Activated T-helper 1 cell treated with anti-CD3 and anti-CD28 coated beads, Interleukin-12 subunit alpha, Interleukin-12 subunit beta, Interleukin-2, Interleukin-4 antibody, amounts not matched to agents 30 ng/mL and 10 ng/mL and 1 ng/mL, durations not matched to agents 14 hours and 24 hours and 36 hours (primary cell): ENCODE measurements around the gene CBFA2T3. TPM values are rescaled to one million over a fixed set of nuclear protein-coding genes. Genes with fewer than 3 reads are reported as not detected.

ENCODE experiments used
- DNase-seq: peaks from one replicate; pipeline ENCODE4 v3.0.0; 2021; ENCODE audit warnings: low spot score
- H3K27ac Mint-ChIP-seq: one replicate; pipeline ENCODE4 v1.8.0; 2021; ENCODE audit warnings: mild to moderate bottlenecking, mixed read lengths
- H3K27me3 Mint-ChIP-seq: one replicate; pipeline ENCODE4 v1.8.0; 2022; ENCODE audit warnings: mild to moderate bottlenecking, moderate library complexity, mixed read lengths; ENCODE audit not compliant: insufficient read depth
- H3K36me3 Mint-ChIP-seq: one replicate; pipeline ENCODE4 v1.8.0; 2021; ENCODE audit warnings: low read depth, mixed read lengths
- H3K4me1 Mint-ChIP-seq: one replicate; pipeline ENCODE4 v1.8.0; 2021; ENCODE audit warnings: low read depth, mixed read lengths
- H3K4me3 Mint-ChIP-seq: one replicate; pipeline ENCODE4 v1.8.0; 2021; ENCODE audit warnings: mild to moderate bottlenecking, moderate library complexity, mixed read lengths
- H3K9me3 Mint-ChIP-seq: one replicate; pipeline ENCODE4 v1.8.0; 2021; ENCODE audit warnings: mixed read lengths
- intact Hi-C: fragments of 100-400 bp; cut with micrococcal nuclease; formaldehyde crosslinking; loops from one replicate; pipeline ENCODE4 v1.15.1; 2024
- total RNA-seq: library from RNA; stranded (reverse); gene quantifications from 2 replicates; pipeline ENCODE4 v1.2.3, GENCODE V29; 2022

Gene CBFA2T3
- total RNA-seq, 1 donor from 2014 or later = not detected

DNA sequence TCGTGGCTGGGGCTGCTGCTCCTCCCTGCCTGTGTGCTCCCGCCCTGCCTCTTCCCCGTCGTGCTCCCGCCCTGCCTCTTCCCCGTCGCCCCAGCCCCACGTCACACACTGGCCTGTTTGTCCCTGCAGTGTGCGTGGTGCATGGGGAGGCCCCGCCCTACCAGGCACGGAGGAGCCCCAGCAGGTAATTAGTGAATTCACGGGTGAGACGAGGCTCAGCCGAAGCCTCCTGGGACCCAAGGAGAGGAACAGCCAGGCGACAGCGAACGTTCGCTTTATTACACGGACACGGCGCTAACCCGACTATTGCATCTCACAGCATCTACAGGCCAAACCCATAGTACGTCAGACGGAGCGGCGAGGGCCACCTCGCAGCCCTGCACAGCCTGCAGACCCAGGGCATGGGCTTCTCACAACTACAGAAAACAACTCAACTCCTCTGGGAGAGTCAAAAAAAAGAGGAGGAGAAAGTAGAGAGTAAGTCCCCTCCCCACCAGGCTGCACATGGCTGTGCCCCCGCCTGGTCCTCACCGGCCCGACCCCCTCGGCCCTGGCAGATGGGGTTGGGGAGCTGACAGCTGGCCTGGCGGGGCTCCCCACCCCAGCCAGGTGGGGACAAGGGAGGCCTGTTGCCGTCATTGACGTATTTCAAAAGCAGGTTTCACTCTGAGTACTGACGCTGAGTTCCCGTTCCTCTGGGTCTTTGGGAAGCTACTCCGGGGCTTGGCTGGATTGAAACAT, 106.2 kb downstream of the CBFA2T3 start:
- no peak for DNase-seq
- peaks cover 7% of the 10 kb centered on the region for H3K27me3 Mint-ChIP-seq
- intact Hi-C loops = no loop called here
- H3K27ac Mint-ChIP-seq = no peak overlapping the region
- no peaks in the 10 kb centered on the region for H3K9me3 Mint-ChIP-seq
- no peaks in the 10 kb centered on the region for H3K36me3 Mint-ChIP-seq
- H3K4me3 Mint-ChIP-seq = no peak overlapping the region
- H3K4me1 Mint-ChIP-seq = no peaks in the 10 kb centered on the region

DNA sequence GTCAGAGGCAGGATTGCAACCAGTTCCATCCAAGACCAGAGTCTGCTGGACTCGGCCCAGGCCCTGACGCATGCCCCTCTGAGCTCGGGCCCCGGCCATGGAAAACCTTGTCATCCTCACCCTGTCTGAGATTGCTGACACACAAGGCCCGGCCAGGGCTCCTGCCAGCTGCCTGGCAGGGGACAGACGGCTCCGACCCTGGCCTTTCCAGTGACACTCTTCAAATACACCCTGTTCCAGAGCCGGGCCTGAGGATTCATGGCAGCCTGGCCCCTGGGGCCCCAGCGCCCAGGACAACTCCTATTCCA, 107.4 kb downstream of the CBFA2T3 start:
- H3K4me3 Mint-ChIP-seq = no peak overlapping the region
- no peak for DNase-seq
- intact Hi-C loops = no loop called here
- H3K36me3 Mint-ChIP-seq = no peaks in the 10 kb centered on the region
- H3K27me3 Mint-ChIP-seq = peaks cover 7% of the 10 kb centered on the region
- no peak overlapping the region for H3K27ac Mint-ChIP-seq
- H3K4me1 Mint-ChIP-seq = no peaks in the 10 kb centered on the region
- H3K9me3 Mint-ChIP-seq = no peaks in the 10 kb centered on the region

DNA sequence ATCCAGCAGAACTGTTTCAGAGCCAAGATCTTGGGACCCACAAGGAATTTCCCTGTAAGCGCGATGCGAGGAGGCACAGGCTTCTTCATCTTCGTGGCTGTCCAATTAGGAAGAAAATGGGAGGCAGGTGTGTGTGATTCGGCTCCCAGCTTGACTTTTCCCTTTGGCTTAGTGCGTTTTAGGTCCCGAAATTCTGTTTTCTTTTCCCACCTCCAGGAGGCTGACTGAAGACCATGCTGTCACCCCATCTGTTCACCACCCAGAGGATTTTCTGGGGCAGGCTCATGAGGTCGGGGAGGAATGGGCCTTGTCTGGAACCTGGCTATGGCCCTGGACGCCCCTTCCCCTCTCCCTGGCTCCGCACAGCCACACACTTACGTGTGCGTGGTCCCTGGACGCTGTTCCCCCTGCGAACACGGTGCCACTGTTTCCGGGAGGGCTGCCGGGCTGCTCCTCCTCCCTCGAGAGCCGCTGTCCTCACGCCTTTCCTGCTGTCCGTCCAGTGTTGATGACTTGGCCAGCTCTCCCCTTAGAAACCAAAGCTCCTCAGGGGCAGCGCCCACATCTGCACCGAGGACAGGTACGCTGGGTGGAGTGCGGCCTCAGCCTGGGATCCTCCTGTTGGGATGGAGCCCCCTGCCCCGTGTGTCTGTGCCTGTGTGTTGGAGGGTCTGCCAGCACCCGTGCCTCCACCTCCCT, 107.9 kb downstream of the CBFA2T3 start:
- Mint-ChIP-seq H3K4me1 (no peaks in the 10 kb centered on the region), H3K4me3 (no peak overlapping the region), H3K36me3 (no peaks in the 10 kb centered on the region), H3K27ac (no peak overlapping the region), H3K9me3 (no peaks in the 10 kb centered on the region), H3K27me3 (peaks cover 7% of the 10 kb centered on the region)
- intact Hi-C loops = no loop called here
- DNase-seq = no peak

DNA sequence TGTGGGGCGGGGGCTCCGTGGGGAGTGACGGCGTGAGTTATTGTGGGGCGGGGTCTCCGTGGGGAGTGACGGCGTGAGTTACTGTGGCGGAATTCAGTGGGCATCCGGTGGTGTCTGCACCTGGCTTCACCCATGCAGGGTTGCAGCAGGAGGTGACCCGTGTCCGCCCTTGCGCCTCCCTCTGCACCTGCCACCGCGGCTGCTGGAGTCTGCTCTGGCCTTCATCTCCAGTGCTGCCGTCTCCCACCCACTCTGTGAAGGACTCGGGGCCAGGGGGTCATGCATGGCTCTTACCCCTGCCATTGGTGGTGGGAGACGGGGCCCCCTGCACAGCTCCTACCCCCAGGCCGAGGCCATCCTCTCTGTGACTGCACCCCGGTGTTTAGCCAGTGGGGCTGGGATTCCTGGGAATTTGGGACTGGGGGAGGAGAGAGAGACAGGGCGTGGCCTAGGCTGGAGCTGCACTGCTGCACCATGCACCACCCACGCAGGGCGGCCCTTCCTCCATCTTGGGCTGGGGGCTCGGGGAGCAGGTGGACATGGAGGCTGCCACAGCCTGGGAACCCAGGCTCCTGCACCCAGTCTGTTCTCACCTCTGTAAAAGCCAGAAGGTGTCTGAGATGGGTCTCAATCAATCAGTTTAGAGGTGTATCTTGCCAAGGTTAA, 109.3 kb downstream of the CBFA2T3 start:
- H3K27me3 Mint-ChIP-seq = peaks cover 7% of the 10 kb centered on the region
- no peaks in the 10 kb centered on the region for H3K4me1 Mint-ChIP-seq
- no peaks in the 10 kb centered on the region for H3K36me3 Mint-ChIP-seq
- intact Hi-C loops = no loop called here
- H3K27ac Mint-ChIP-seq = no peak overlapping the region
- DNase-seq = no peak
- no peak overlapping the region for H3K4me3 Mint-ChIP-seq
- no peaks in the 10 kb centered on the region for H3K9me3 Mint-ChIP-seq

DNA sequence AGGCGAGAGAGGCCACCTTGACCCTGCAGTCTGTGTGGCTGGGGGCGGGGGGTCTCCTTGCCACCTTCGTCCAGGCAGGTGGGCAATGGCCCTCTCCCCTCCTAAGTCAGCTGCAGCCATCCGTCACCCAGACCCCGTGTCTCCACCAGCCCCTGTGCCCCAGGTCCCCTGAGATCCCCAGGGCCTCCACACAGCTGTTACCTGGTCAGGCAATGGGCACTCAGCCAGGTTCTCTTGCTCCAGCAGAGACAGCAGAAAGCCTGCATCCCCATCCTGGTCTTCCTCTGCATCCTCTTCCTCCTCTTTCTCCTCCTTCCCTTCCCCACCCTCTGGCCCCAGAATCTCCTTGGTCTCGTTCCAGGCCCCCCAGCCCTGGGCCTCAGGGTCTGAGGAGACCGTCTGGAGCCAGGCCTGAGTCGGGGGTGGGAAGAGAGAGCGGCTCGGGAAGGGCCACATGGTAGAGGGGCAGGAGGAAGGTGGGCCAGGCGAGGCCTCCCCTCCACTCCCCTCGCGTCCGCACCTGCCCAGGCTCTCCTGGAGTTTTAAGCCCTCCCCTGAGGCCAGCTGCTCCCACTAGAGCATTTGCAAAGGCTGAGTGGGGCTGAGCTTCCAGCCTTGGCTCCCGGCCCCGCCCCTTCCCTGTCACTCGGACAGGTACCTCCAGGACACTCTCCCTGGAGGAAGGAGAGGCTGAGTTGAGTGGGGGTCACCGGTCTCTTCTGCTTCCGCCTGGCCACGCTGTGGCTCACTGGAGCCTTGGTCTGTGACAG, 110.7 kb downstream of the CBFA2T3 start, which contains the start of gene PABPN1L:
Gene PABPN1L (minus strand): TSS at position 510 of the 770 bp plus-strand sequence. CDS start 54 bp downstream, at position 456.
- intact Hi-C loops = no loop called here
- Mint-ChIP-seq H3K27ac (no peak within 1 kb of the TSS), H3K9me3 (no peaks in the 10 kb centered on the region), H3K4me3 (no peak within 1 kb of the TSS), H3K27me3 (peaks cover 7% of the 10 kb centered on the region), H3K4me1 (no peaks in the 10 kb centered on the region), H3K36me3 (no peaks in the 10 kb centered on the region)
- DNase-seq = no peak

DNA sequence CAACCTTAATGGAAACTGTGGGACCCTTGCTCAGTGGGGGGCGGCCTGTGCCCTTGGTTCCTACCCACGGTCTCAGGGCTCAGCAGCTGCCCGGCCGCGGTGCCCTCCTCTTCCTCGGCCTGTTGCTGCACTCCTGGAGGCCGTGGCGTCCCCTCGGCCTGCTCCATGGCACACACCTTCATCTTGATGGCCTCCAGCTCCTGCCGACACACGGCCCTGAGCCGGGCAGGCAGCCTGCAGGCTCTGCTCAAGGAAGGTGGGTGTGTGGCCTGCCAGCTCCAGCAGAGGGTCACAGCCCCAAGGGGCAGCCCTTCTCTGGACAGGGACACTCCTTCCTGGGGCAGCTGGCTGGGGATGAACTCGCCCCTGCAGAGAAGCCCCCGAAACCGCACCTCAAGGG, 111.3 kb downstream of the CBFA2T3 start:
- Mint-ChIP-seq H3K4me1 (no peaks in the 10 kb centered on the region), H3K9me3 (no peaks in the 10 kb centered on the region), H3K27ac (no peak overlapping the region), H3K4me3 (no peak overlapping the region), H3K27me3 (peaks cover 7% of the 10 kb centered on the region), H3K36me3 (peaks cover 4% of the 10 kb centered on the region)
- DNase-seq = no peak
- intact Hi-C loops = no loop called here

DNA sequence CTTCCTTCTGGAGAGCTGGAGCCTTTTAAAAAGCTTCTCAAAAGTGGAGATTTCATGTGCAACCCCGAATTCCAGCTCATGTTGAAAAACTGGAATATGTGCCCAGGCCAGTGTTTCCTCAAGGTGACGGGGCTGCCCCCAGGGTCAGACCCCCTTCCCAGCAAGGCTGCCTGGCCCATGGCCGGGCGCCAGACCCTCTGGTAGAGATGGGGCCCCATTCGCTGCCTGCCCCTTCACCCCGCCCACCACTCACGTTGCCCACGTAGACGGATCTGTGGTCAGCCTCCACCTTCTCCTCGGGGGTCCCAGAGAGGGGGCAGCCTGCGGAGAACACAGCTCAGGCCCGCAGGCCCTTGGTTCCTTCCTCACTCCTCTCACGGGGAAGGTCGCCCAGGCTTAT, 111.7 kb downstream of the CBFA2T3 start:
- intact Hi-C loops = no loop called here
- peaks cover 6% of the 10 kb centered on the region for H3K36me3 Mint-ChIP-seq
- DNase-seq = no peak
- H3K27ac Mint-ChIP-seq = no peak overlapping the region
- H3K9me3 Mint-ChIP-seq = no peaks in the 10 kb centered on the region
- peaks cover 7% of the 10 kb centered on the region for H3K27me3 Mint-ChIP-seq
- no peak overlapping the region for H3K4me3 Mint-ChIP-seq
- H3K4me1 Mint-ChIP-seq = no peaks in the 10 kb centered on the region

DNA sequence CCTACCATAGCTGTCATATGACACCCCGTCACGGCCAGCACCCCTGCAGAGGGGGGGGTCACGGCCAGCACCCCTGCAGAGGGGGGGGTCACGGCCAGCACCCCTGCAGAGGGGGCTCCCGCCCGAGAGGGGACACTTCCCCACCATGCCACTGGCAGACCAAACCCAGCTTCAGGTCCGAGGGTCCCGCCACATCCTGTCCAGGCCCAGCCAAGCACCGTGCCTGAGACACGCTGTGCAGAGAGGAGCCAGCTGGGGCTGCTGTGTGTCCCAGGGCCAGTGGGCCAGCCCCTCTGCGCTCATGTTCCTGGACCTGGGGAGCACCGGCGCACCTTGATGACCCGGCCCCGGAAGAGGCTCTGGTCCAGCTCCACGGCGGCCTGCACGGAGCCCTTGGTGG, 112.5 kb downstream of the CBFA2T3 start:
- DNase-seq = no peak
- Mint-ChIP-seq H3K27me3 (peaks cover 4% of the 10 kb centered on the region), H3K9me3 (no peaks in the 10 kb centered on the region), H3K27ac (no peak overlapping the region), H3K36me3 (peaks cover 6% of the 10 kb centered on the region), H3K4me1 (no peaks in the 10 kb centered on the region), H3K4me3 (no peak overlapping the region)
- intact Hi-C loops = no loop called here

DNA sequence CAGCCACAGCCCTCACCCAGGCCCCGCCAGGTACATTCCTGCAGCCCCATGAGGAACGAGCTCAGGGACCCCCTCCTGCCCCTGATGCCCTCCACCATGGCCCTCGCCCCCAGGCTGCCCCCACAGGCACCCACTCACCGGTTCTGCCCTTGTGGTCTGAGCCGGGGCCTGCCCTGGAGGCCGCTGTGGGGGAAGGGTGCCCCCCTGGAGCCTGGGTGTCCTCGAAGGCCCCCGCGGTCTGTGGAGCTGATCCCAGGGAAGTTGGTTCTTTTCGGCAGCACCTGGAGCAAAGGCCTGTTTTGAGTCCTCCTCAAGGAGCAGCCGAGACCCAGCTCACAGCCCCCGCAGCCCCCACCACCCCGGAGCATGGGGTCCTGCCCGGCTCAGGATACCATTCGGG, 112.9 kb downstream of the CBFA2T3 start:
- peaks cover 6% of the 10 kb centered on the region for H3K36me3 Mint-ChIP-seq
- DNase-seq = no peak
- no peak overlapping the region for H3K27ac Mint-ChIP-seq
- no peaks in the 10 kb centered on the region for H3K4me1 Mint-ChIP-seq
- H3K27me3 Mint-ChIP-seq = peaks cover 4% of the 10 kb centered on the region
- intact Hi-C loops = no loop called here
- H3K4me3 Mint-ChIP-seq = no peak overlapping the region
- no peaks in the 10 kb centered on the region for H3K9me3 Mint-ChIP-seq

DNA sequence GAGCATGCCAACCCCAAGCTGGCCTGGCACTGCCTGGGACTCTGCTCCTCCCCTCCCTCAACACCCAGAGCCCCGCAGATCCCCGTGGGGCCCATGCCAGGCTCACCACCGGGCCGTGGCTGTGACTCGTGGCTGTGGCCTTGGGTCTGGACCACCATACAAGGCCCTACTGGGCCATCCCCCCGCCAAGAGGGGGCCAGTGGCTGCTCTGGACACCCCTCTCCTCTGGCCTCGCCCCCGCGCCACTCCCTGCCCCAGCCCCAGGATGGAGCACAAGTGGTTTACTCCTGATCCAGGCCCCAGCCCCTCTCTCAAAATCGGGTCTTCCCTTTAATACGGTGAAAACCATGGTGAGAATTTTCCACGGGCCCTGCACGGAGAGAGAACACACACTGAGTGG, 113.6 kb downstream of the CBFA2T3 start:
- peaks cover 3% of the 10 kb centered on the region for H3K4me1 Mint-ChIP-seq

DNA sequence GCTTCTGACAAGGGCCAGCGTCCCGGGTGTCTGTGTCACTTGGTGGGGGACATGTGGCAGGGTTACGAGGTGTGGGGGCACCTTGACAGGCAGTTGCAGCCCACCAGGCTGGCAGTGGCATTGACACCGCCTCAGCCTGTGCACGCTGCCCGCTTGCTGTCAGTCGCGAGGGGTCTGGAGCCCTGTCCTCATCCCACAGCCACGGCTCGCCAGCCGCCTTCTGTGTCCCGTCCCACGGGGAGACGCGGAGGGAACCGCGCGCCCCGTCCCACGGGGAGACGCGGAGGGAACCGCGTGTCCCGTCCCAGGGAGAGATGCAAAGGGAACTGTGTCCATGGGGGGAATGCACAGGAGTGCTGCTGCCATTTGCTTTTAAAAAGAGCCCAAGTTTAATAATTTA, 114.0 kb downstream of the CBFA2T3 start:
- Mint-ChIP-seq H3K36me3 (peaks cover 6% of the 10 kb centered on the region), H3K27me3 (no peaks in the 10 kb centered on the region), H3K4me1 (peaks cover 6% of the 10 kb centered on the region), H3K27ac (no peak overlapping the region), H3K4me3 (no peak overlapping the region), H3K9me3 (no peaks in the 10 kb centered on the region)
- intact Hi-C loops = no loop called here
- no peak for DNase-seq

More for the DNA sequence above, 113.6 kb downstream of the CBFA2T3 start:
- intact Hi-C loops = no loop called here
- Mint-ChIP-seq H3K9me3 (no peaks in the 10 kb centered on the region), H3K4me3 (no peak overlapping the region), H3K27ac (no peak overlapping the region), H3K36me3 (peaks cover 6% of the 10 kb centered on the region), H3K27me3 (peaks cover 3% of the 10 kb centered on the region)
- DNase-seq = no peak

DNA sequence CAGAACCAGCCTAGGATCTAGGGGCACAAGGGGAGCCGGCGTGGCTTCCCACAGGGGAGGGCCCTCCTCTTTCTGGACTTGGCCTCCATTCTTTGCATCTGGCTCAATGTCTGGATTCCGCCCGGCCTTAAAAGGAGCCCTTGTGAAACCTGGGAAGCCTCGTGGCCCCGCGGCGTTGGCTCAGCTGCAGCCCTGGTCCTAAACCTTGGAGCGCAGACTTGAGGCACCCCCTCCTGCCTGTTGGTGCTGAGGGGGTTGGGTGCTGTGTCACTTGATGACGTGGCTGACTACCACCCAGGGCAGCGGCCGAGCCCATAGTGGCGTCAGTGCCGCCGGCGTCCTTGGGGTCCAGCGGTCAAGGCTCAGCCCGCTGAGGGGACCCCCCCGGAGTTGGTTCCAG, 115.6 kb downstream of the CBFA2T3 start:
- Mint-ChIP-seq H3K27me3 (no peaks in the 10 kb centered on the region), H3K36me3 (peaks cover 8% of the 10 kb centered on the region), H3K27ac (no peak overlapping the region), H3K4me1 (peaks cover 12% of the 10 kb centered on the region), H3K9me3 (no peaks in the 10 kb centered on the region), H3K4me3 (no peak overlapping the region)
- intact Hi-C loops = no loop called here
- DNase-seq = no peak
